HG02798 (cell line): Measurements from ENCODE around the gene NKPD1.

Experiments
- ATAC-seq: cut with Tn5 transposase; IDR thresholded peaks from one replicate; pipeline ENCODE4 v1.9.1; 2021; ENCODE audit warnings: mild to moderate bottlenecking; ENCODE audit not compliant: unreplicated experiment, poor library complexity

The NKPD1 gene, protein sequence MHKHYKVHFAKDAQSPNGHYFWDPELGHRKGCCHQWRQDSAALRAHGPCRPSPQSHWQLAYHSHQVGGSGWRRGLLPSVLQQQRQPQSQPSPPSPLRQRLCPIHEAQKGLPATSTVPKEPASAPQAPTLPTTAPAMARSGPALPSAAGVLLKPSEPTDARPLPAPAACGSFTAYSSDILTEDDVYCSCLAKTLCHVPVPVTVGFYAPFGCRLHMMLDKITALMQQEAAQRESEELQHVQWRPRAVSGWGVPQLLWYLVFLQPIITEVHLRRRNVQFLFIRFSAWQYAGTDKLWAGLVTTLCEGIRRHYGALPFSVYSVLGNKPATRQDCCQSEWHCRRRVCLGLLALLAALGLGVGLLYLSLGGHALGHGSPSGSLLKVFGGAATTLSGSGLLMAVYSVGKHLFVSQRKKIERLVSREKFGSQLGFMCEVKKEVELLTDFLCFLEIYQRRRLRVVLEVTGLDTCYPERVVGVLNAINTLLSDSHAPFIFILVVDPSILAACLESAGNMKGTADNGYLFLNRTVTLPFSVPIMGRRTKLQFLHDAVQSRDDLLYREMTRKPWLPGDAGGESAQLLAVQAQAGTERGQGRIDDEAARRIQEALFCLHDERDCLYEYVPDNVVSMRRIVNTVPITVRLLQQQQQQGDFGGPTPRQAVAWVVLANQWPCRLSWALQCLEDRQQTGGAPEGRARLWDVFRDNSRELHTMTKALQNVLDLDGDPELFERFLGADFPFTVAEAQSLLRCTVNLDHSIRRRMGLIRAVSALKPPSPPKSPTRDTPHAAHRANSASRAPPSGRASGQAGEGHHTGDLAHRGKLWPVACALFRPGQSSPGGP

DNA sequence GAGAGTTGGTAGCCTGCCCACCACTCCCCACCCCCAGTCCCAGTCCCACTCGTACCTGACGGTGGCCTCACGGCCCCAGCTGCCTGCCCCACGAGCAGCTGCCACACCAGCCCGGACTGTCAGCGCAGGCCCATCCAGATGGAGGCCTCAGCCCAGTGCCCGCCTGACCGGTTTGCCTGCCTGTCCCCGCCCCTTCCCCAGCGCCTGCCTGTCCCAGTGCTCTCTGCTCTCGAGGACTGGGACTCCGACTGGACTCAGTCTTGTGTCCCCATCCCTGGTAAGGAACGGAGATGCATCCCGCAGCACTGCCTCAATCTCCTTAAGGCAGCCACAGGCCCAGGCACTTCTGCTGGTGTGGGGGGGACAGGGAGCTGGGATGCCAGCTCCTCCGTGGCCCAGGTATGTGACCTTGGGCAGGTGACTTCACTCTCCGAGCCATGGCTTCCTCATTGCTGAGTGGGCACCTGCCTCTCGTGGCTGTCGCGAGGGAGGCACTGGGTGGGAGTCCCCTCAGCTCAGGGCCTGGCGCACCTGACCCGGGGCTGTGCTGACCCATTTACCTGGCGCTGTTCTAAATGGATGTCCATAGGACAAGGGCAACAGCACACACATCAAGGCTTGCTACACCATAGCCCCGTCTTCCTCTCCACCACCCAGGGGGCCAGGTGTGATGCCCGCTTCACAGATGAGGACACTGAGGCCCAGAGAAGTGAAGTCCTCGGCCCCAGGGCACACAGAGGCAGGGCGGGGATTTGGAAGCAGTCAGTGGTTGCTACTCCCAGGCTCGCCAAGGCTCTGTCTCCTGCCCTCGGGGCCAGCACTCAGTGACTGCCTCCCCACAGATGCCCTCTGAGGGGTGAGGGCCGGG, at the start of gene NKPD1:
Gene NKPD1 (minus strand): TSS at position 113 of the 868 bp plus-strand sequence. CDS start 832 bp downstream, outside the sequence.
- ATAC-seq, result no peak

DNA sequence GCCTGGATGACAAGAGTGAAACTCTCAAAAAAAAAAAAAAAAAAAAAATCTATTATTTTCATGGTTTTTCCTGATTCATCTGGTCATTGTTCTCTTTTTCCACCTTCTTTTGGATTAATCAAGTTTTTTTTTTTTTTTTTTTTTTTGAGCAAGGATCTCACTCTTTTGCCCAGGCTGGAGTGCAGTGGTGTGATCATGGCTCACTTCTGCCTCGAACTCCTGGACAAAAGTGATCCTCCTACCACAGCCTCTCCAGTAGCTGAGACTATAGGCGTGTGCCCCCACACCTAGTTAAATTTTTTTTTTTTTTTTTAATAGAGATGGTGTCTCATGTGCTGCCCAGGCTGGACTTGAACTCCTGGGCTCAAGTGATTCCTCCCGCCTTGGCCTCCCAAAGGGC, 45.5 kb upstream of the NKPD1 start:
- ATAC-seq, result no peak

DNA sequence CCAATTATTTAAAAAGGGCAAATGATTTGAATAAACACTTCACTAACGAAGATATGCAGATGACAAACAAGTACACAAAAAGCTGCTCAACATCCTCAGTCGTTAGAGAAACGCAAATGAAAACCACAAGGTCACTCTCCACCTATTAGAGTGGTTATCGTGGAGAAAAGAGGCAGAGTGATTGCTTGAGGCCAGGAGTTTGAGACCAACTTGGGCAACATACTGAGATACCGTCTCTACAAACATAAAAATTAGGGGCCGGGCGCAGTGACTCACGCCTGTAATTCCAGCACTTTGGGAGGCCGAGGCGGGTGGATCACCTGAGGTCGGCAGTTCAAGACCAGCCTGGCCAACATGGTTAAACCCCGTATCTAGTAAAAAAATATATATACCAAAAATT, 45.0 kb upstream of the NKPD1 start:
- no peak for ATAC-seq

DNA sequence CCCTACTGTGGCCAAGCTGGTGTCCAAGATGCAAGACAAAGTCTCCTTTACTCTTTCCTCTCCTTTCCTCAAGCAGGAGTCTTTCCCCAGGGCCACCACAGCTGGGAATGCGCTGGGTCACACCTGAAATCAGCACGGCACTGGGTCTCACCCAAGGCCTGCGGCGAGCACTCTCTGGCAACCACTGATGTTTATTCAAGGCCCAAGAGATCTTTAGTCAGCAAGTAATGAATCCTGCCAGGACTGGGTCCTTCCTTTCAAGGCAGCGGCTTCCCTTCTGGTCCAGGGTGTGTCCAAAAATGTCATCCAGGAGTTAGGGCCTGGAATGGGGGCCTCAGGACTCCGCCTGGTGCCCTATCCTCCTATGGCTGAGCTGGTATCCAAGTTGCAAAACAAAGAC, 41.9 kb upstream of the NKPD1 start:
- ATAC-seq, result no peak

DNA sequence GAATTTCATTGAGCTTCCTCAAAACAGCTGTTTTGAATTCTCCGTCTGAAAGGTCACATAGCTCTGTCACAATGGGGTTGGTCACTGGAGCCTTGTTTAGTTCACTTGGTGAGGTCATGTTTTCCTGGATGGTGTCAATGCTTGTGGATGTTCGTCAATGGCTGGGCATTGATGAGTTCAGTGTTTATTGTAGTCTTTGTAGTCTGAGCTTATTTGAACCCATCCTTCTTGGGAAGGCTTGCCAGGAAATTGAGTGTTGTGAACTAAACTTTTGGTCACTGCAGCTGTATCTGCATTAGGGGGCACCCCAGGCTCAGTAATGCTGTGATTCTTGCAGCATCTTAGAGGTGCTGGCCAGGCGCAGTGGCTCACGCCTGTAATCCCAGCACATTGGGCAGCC, 39.8 kb upstream of the NKPD1 start:
- no peak for ATAC-seq

DNA sequence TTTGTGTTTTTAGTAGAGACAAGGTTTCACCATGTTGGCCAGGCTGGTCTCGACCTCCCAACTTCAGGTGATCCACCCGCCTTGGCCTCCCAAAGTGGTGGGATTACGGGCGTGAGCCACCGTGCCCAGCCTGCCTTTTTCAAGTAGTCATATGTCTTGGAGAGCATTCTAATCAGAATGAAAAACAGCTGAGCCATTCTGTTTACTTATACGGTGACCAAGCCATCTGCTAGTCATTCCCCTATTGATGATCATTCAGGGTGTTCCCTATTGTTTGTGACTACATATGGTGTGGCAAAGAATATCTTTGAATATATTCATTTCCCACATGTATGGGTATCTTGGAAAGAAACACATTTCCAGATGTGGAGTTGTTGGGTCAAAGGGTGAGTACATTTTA, 35.0 kb upstream of the NKPD1 start:
- no peak for ATAC-seq

DNA sequence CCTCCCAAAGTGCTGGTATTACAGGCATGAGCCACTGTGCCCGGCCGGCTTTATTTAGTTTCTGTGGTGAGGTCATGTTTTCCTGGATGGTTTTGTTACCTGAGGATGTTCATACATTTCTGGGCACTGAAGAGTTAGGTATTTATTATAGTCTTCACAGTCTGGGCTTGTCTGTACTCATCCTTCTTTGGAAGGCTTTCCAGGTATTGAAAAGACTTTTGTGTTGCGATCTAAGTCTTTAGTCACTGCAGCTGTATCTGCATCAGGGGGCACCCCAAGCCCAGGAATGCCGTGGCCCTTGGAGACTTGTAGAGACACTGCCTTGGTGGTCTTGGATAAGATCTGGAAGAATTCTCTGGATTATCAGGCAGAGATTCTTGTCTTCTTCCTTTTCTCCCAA, 30.6 kb upstream of the NKPD1 start:
- no peak for ATAC-seq

DNA sequence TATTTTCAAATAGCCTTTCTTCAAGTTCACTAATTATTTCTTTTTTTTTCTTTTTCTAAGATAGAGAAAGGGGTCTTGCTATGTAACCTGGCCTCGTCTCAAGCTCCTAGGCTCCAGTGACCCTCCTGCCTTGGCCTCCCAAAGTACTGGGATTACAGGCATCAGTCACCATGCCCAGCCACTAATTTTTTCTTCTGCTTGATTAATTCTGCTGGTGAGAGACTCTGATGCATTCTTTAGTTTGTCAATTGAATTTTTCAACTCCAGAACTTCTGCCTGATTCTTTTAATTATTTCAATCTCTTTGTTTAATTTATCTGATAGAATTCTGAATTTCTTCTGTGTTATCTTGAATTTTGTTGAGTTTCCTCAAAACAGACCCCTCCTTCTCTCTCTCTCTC, 29.2 kb upstream of the NKPD1 start:
- no peak for ATAC-seq

DNA sequence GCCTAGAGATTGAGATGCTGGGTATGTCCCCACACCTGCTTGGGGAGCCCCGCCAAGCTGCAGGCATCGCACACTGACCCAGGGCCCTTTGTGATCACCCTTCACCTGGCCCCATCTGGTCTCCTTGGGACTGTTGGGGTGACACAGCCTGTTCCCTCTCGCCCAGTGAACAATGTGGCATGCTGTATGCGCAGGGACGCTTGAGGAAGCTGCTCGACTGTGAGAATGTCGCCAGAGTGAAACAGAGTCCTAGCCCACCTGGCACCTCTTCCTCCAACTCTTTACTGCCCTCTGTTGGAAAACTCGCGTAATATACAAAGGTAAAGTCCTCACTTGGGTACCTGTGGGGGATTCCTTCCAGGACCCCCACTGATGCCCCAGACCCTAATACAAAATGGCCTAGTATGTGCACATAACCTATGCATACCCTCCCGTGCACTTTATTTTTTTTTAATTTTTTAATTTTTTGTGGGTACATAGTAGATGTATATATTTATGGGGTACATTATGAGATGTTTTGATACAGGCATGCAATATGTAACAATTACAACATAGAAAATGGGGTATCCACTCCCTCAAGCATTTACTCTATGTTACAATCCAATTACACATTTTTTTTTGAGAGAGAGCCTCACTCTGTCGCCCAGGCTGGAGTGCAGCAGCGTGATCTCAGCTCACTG, 26.8 kb upstream of the NKPD1 start:
- no peak for ATAC-seq

DNA sequence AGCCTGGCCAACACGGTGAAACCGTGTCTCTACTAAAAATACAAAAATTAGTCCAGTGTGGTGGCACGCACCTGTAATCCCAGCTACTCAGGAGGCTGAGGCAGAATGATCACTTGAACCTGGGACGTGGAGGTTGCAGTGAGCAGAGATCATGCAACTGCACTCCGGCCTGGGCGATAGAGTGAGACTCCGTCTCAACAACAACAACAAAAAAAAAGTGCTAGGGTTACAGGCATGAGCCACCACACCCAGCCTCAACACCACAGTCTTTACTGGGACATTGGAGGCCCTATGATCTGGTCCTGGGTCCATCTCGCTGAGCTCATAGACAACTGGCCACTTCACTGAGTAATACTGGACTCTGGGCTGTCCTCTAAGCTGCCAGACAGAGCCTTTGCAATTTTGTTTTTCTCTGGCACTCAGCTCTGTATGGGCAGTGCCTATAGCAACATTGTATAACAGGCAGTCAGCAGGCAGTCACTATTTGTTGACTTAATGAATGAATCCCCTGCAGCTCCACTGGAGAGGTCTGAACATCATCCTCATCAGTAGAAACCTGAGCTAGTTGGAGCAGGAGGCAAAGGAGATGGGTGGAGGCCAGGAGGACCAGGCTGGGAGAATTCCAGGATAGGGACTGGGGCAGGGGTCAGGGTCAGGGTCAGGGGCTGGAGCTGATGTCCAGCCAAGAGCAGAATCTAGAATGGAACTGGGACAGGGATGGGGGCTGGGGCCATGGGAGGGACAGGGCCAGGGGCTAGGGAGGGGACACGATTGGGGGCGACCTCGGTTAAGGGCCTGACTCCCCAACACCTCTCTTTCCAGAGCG, 25.9 kb upstream of the NKPD1 start:
- no peak for ATAC-seq

DNA sequence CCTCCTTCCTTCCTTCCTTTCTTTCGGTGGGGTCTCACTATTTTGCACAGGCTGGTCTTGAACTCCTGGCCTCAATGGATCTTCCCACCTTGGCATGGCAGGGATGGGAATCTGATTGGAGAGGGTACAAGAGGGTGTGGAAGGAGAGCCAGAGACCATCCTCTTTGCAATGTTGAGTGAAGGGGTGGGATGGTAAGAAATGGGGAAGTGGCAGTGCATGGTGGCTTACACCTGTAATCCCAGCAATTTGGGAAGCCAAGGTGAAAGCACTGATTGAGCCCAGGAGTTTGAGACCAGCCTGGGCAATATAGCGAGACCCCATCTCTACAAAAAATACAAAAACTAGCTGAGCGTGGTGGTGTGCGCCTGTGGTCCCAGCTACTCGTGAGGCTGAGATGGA, 23.3 kb upstream of the NKPD1 start:
- ATAC-seq, result no peak

DNA sequence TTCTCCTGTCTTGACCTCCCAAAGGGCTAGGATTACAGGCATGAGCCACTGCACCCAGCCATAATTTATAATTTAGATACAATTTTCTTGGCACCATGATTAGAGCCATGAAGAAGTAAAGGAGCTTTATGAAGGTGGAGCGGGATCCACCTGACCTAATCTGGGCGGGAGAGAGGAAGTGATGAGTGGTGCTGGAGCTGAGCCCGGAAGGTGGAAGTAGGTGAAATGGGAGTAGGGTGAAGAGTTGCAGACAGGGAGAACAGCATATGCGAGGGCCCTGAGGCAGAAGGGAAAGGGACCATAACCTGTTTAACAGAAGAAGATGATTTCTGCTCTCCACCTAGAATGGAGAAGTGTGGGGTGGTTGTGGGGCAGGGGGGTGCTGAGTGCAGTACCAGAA, 22.0 kb upstream of the NKPD1 start:
- ATAC-seq, result no peak

DNA sequence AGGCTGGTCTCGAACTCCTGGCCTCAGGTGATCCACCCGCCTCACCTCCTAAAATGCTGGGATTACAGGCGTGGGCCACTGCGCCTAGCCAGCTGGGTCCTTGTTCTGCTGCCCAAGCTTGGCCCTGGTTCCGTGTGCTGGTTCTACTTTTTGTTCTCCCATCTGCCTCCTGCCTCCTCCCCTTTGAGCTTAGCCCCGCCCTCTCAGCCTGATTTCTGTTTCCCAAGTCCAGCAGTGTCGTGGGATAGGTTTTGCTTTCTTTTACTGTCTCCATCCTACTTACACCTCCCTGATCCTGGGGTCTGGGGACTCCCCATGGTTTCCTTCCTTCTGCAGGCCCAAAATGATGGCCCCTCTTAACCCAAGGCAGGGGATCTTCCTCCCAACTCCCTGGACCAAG, 20.2 kb upstream of the NKPD1 start:
- no peak for ATAC-seq

DNA sequence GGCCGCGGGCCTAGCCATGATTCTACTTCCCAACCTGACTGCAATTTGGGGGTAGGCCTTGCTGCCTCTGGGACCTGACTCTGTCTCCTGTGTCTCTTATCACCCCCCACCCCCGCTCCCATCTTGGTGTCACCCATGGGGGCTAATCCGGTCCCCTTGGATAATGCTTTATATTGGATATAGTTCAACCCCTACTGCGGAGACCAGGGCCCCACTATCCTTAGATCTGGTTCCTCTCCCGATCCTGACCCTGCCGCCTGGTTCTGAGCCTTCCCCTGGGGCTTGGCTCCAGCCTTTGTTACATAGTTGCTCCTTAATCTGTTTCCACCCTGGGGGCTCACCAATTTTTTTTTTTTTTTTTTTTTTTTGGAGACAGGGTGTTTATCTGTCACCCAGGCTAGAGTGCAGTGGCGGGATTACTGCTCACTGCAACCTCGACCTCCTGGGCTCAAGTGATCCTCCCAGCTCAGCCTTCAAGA, 19.1 kb upstream of the NKPD1 start:
- no peak for ATAC-seq

DNA sequence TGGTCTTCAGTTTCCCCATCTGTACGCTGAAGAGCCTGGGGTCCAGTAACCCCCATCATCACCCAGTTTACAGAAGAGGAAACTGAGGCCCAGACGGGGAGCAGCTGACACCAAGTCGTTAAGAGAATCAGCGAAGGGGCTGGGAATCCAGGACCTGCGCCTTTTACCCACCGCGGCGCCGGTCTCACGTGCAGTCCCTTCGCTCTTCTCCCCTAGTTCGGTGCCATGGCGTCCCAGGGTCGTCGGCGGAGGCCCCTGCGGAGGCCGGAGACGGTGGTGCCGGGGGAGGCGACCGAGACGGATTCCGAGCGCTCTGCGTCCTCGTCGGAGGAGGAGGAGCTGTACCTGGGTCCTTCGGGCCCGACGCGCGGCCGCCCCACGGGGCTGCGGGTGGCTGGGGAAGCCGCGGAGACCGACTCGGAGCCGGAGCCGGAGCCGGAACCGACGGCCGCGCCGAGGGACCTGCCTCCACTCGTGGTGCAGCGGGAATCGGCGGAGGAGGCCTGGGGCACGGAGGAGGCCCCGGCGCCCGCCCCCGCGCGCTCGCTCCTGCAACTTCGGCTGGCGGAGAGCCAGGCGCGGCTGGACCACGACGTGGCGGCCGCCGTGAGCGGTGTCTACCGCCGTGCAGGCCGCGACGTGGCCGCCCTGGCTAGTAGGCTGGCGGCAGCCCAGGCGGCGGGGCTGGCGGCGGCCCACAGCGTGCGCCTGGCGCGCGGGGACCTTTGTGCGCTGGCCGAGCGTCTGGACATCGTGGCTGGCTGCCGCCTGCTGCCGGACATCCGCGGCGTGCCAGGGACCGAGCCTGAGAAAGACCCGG, 18.5 kb upstream of the NKPD1 start:
- ATAC-seq, result no peak

DNA sequence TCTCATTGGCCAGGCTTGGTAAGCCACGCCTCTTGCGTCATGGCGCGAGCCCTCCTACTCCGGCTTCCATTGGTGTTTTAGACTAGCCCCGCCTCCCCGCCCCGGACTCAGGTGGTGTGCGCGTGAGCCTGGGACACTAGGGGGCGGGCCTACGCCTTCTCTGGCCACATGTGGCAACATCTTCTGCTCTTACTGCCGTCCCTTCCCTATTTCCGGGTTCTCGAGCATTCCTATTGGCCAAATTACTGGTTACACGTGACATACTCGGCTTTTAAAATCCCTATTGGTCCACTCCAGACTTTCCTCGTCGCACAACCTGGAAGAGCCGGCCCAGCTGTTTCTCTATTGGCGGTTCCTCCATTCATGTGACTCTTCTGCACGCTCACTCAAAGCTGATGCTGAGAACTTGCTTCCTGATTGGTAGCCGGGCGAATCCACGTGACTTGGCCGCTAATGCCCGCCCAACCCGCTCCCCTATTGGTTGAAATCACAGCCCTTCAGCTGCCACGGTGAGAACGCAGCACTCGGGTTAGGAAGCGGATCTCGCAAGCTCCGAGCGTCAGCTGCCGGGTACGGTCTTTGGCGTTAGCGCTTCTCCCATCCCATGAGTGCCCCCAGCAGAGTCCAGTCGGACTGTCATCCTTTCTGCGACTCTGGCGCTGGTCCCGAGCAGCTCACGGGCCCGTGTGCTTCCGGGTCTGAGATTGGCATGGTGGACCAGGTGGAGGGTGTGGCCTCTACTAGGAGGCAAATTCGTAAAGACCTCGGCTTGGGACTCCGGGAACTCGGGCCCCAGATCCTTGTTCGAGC, 17.7 kb upstream of the NKPD1 start, which contains the start of gene BLOC1S3:
Gene BLOC1S3 (plus strand): TSS at position 523 of the 810 bp plus-strand sequence. CDS start 513 bp downstream, outside the sequence.
- ATAC-seq, result peak; percentile 85

DNA sequence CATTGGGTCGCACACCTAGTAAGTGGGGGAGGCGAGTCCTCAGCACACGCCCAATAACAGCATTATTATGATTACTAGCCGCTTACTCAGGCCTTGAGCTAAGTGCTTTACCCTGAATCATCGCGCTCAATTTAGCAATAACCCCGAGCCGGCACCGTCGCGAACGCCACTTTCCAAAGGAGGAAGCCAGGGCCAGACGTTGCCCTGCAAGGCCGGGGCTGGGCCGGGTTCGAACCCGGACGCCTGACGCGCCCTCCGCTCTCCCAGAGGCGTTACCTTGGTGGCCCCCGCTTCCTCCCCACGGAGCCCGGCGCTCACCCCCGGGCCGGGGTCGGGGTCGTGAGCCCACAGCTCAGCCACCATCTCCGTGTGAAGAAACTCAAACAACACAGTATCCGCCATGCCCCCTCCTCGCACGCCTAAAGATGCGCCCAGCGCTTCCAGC, 17.1 kb upstream of the NKPD1 start, which contains the start of gene TRAPPC6A:
Gene TRAPPC6A (minus strand): TSS at position 421 of the 445 bp plus-strand sequence. CDS start 19 bp downstream, at position 402.
- no peak for ATAC-seq
